Measurements from ENCODE around the gene EXOSC5. TPM values are rescaled to one million over a fixed set of nuclear protein-coding genes. Genes with fewer than 3 reads are reported as not detected.

EXOSC5 gene
- total and polyA plus RNA-seq, 10 of the 15 experiments (the other 5 are each of a cell fraction or from before 2014, with no cell fraction given) = 15.8 to 123 (median 52.7) TPM

GRCh38 chr19:41350735-41351338, 46.3 kb downstream of the EXOSC5 start:
- peak; percentile 7 for FAIRE-seq
- peaks cover 57% of the 10 kb centered on the region for H3K79me2 ChIP-seq (ENCODE audit: control insufficient read depth, insufficient read depth, low read length)

More at GRCh38 chr19:41350735-41351338, 46.3 kb downstream of the EXOSC5 start:
- CTCF ChIA-PET = interaction anchor here (0.7 to 6.4 kb wide), 8 partner anchors 14 to 98 kb away, joined by 3 to 91 read pairs (median 6); partner anchors contain the start of genes B9D2, CCDC97 and HNRNPUL1
- under 1% methylated on average over 21 of the region's 22 CpGs for WGBS (ENCODE audit: insufficient coverage, insufficient replicate concordance, low lambda C conversion rate, missing lambda C conversion rate)
- Histone ChIP-seq H3K27me3 (replicated peaks in 1 of 2; ENCODE audit: control insufficient read depth in 2 of 2, insufficient read depth in 2 of 2, low read length in 1 of 2) (no peaks in the 10 kb centered on the region), H3K4me2 (ENCODE audit: control insufficient read depth, insufficient read depth) (peak overlapping the region; percentile 78), H3K9me3 (replicated peaks; ENCODE audit: control insufficient read depth, insufficient read depth, low read length) (no peaks in the 10 kb centered on the region), H3K4me3 (peak overlapping the region; percentile 89), H3K9ac (ENCODE audit: control insufficient read depth, insufficient read depth, low read length) (peak overlapping the region; percentile 87), H3K36me3 (ENCODE audit: control insufficient read depth in 2 of 2, insufficient read depth in 2 of 2, low read length in 1 of 2) (peaks cover 4 to 7% of the 10 kb centered on the region in 2 experiments; a peak in 3 of 4 replicates), H2AFZ (ENCODE audit: control insufficient read depth, low read depth, low read length) (no peak overlapping the region; the same call in 1 of the 2 replicates), H3K4me1 (ENCODE audit: control insufficient read depth, insufficient read depth, low read length) (peaks cover 16% of the 10 kb centered on the region), H4K20me1 (ENCODE audit: control insufficient read depth, insufficient read depth) (0 out of 2 replicates have a peak, but pooled peaks cover 2% of the 10 kb centered on the region), H3K27ac (ENCODE audit: control insufficient read depth, insufficient read depth) (peak overlapping the region; percentile 84)
- ATAC-seq (peak; percentile 13), DNase-seq (ENCODE audit: low read depth, low spot score) (no peak)
- intact Hi-C loops (cut with micrococcal nuclease; ENCODE audit: unreplicated experiment) (loop anchor here (2.0 to 5.0 kb wide), 4 partner anchors 24 to 186 kb away; partner anchors contain the start of gene CCDC97), in situ Hi-C loops (cut with MboI) (no loop called here)
- SMC1A ChIA-PET (ENCODE audit: uncharacterized antibody, unreplicated experiment) = interaction anchor here (0.8 to 3.1 kb wide), 6 partner anchors 14 to 87 kb away, joined by 3 to 14 read pairs (median 4); partner anchors contain the start of genes B9D2 and HNRNPUL1
- no TSS peak for BruUV-seq (replicated peaks)
- TF ChIP-seq RBBP5 (conservative IDR thresholded peaks at IDR 0.05) = no peak
- TF ChIP-seq USF1 (IDR thresholded peaks at IDR 0.05; ENCODE audit: borderline replicate concordance, extremely low read length, insufficient read depth, low read depth, low read length) = no peak
- TF ChIP-seq NFYB (IDR thresholded peaks at IDR 0.05; ENCODE audit: insufficient read depth, low read depth, low read length) = no peak
- TF ChIP-seq DPF2 (IDR thresholded peaks at IDR 0.05) = no peak
- TF ChIP-seq BHLHE40 (IDR thresholded peaks at IDR 0.05; ENCODE audit: borderline replicate concordance in 1 of 2, low read depth in 2 of 2, low read length in 1 of 2) = peak in 1 of 2 experiments; percentile 17; a peak in 1 of 4 replicates
- 0 out of 2 replicates have a peak, but pooled peaks have one; percentile 3 for TF ChIP-seq RUNX3 (IDR thresholded peaks at IDR 0.05; ENCODE audit: low read length)
- TF ChIP-seq POLR2AphosphoS5 (IDR thresholded peaks at IDR 0.05; ENCODE audit: low read length) = 0 out of 2 replicates have a peak, but pooled peaks have one; percentile 38
- no peak for TF ChIP-seq RAD51 (IDR thresholded peaks at IDR 0.05)
- no peak for TF ChIP-seq ELK1 (IDR thresholded peaks at IDR 0.05; ENCODE audit: low read depth, low read length)
- peak; percentile 72; the same call in 1 of the 2 replicates for TF ChIP-seq NKRF (conservative IDR thresholded peaks at IDR 0.05)
- peak; percentile 80 for TF ChIP-seq HDGF (IDR thresholded peaks at IDR 0.05)
- TF ChIP-seq SMARCA5 (IDR thresholded peaks at IDR 0.05) = 0 out of 2 replicates have a peak, but pooled peaks have one; percentile 42
- POLR2A ChIA-PET = interaction anchor here (0.5 to 3.2 kb wide), 12 partner anchors 8 to 774 kb away, joined by 3 to 46 read pairs (median 5); partner anchors contain the start of genes B9D2 and DMAC2
- RAD21 ChIA-PET (ENCODE audit: unreplicated experiment) = interaction anchor here (0.7 to 3.4 kb wide), 11 partner anchors 14 to 146 kb away, joined by 3 to 41 read pairs (median 5); partner anchors contain the start of genes B9D2, DMAC2 and HNRNPUL1

Data from GM12878 (cell line).